GM23338 (cell line): ENCODE results near the gene CENPA.
"Not testable (repeated sequence)": the region's sequence is repeated elsewhere in the genome, so short reads cannot be mapped to it uniquely, and the experiment has no call there.

Experiments
- EZH2 ChIP-seq: fragments of 200-600 bp; sonication (generic); IDR thresholded peaks from one replicate; pipeline ENCODE4 v1.8.0; 2017; ENCODE audit warnings: antibody characterized with exemption, mild to moderate bottlenecking, low read depth; ENCODE audit not compliant: unreplicated experiment
- EZH2phosphoT487 ChIP-seq: fragments of 200-600 bp; sonication (generic); IDR thresholded peaks from one replicate; pipeline ENCODE4 v1.8.1; 2018; ENCODE audit warnings: antibody characterized with exemption; ENCODE audit not compliant: unreplicated experiment
- JUNB ChIP-seq: IDR thresholded peaks from one replicate; pipeline ENCODE4 v1.6.1; 2016; ENCODE audit warnings: antibody characterized with exemption; ENCODE audit not compliant: unreplicated experiment
- POLR2AphosphoS5 ChIP-seq: IDR thresholded peaks from 2 replicates; pipeline ENCODE4 v1.6.1; 2016; ENCODE audit warnings: antibody characterized with exemption, low read depth
- ZNF114 ChIP-seq: fragments of 250-450 bp; sonication (Bioruptor Pico); IDR thresholded peaks from 2 replicates; pipeline ENCODE4 v1.5.0; 2020; ENCODE audit warnings: mild to moderate bottlenecking, moderate library complexity
- ZNF331 ChIP-seq: fragments of 250-450 bp; sonication (Bioruptor Pico); IDR thresholded peaks from 2 replicates; pipeline ENCODE4 v1.5.0; 2020; ENCODE audit warnings: low read depth, mild to moderate bottlenecking, moderate library complexity
- TF ChIP-seq, protein P1 (sequence below), 2 experiments: fragments of 200-600 bp in 1 of 2; sonication (generic) in 1 of 2; conservative IDR thresholded peaks; 2 replicates each; pipeline versions ENCODE4 v1.5.1 to v1.6.1; 2016 to 2017; ENCODE audit warnings: antibody characterized with exemption in 2 of 2, low read depth in 2 of 2, mild to moderate bottlenecking in 2 of 2, moderate library complexity in 1 of 2
- TF ChIP-seq, protein P2 (sequence below): IDR thresholded peaks from one replicate; pipeline ENCODE4 v1.6.1; 2018; ENCODE audit warnings: antibody characterized with exemption; ENCODE audit not compliant: unreplicated experiment
- TF ChIP-seq, protein P3 (sequence below): IDR thresholded peaks from 2 replicates; pipeline ENCODE4 v1.6.1; 2016; ENCODE audit warnings: antibody characterized with exemption

- TF ChIP-seq POLR2AphosphoS5; EZH2; JUNB; EZH2phosphoT487; ZNF114 (CRISPR knock-in tag); ZNF331 (CRISPR knock-in tag): not testable (repeated sequence)
- TF ChIP-seq, protein P1, sequence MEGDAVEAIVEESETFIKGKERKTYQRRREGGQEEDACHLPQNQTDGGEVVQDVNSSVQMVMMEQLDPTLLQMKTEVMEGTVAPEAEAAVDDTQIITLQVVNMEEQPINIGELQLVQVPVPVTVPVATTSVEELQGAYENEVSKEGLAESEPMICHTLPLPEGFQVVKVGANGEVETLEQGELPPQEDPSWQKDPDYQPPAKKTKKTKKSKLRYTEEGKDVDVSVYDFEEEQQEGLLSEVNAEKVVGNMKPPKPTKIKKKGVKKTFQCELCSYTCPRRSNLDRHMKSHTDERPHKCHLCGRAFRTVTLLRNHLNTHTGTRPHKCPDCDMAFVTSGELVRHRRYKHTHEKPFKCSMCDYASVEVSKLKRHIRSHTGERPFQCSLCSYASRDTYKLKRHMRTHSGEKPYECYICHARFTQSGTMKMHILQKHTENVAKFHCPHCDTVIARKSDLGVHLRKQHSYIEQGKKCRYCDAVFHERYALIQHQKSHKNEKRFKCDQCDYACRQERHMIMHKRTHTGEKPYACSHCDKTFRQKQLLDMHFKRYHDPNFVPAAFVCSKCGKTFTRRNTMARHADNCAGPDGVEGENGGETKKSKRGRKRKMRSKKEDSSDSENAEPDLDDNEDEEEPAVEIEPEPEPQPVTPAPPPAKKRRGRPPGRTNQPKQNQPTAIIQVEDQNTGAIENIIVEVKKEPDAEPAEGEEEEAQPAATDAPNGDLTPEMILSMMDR (conservative IDR thresholded peaks at IDR 0.05; ENCODE audit: low read depth in 2 of 2), result not testable (repeated sequence)
- TF ChIP-seq, protein P2, sequence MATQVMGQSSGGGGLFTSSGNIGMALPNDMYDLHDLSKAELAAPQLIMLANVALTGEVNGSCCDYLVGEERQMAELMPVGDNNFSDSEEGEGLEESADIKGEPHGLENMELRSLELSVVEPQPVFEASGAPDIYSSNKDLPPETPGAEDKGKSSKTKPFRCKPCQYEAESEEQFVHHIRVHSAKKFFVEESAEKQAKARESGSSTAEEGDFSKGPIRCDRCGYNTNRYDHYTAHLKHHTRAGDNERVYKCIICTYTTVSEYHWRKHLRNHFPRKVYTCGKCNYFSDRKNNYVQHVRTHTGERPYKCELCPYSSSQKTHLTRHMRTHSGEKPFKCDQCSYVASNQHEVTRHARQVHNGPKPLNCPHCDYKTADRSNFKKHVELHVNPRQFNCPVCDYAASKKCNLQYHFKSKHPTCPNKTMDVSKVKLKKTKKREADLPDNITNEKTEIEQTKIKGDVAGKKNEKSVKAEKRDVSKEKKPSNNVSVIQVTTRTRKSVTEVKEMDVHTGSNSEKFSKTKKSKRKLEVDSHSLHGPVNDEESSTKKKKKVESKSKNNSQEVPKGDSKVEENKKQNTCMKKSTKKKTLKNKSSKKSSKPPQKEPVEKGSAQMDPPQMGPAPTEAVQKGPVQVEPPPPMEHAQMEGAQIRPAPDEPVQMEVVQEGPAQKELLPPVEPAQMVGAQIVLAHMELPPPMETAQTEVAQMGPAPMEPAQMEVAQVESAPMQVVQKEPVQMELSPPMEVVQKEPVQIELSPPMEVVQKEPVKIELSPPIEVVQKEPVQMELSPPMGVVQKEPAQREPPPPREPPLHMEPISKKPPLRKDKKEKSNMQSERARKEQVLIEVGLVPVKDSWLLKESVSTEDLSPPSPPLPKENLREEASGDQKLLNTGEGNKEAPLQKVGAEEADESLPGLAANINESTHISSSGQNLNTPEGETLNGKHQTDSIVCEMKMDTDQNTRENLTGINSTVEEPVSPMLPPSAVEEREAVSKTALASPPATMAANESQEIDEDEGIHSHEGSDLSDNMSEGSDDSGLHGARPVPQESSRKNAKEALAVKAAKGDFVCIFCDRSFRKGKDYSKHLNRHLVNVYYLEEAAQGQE, result not testable (repeated sequence)
- TF ChIP-seq, protein P3, sequence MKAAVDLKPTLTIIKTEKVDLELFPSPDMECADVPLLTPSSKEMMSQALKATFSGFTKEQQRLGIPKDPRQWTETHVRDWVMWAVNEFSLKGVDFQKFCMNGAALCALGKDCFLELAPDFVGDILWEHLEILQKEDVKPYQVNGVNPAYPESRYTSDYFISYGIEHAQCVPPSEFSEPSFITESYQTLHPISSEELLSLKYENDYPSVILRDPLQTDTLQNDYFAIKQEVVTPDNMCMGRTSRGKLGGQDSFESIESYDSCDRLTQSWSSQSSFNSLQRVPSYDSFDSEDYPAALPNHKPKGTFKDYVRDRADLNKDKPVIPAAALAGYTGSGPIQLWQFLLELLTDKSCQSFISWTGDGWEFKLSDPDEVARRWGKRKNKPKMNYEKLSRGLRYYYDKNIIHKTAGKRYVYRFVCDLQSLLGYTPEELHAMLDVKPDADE, result not testable (repeated sequence)
These were observed 35.4 kb upstream of the CENPA start for GRCh38 chr2:26750467-26750866.
